Rectal smooth muscle tissue (tissue), 1 donor: ENCODE data around the gene MORN3.
"Not testable (repeated sequence)": the region's sequence is repeated elsewhere in the genome, so short reads cannot be mapped to it uniquely, and the experiment has no call there.

Experiments
- H3K27ac ChIP-seq: one replicate; pipeline ENCODE4 v1.7.0; 2013; ENCODE audit warnings: low read depth, low read length, inconsistent platforms
- H3K27me3 ChIP-seq: one replicate; pipeline ENCODE4 v1.7.0; 2013; ENCODE audit warnings: low read length; ENCODE audit not compliant: control insufficient read depth, insufficient read depth
- H3K36me3 ChIP-seq: one replicate; pipeline ENCODE4 v1.7.0; 2013; ENCODE audit warnings: low read length; ENCODE audit not compliant: control insufficient read depth, insufficient read depth
- H3K4me1 ChIP-seq: one replicate; pipeline ENCODE4 v1.7.0; 2013; ENCODE audit warnings: low read length; ENCODE audit not compliant: control insufficient read depth, insufficient read depth
- H3K4me3 ChIP-seq: one replicate; pipeline ENCODE4 v1.7.0; 2013; ENCODE audit warnings: low read length
- H3K9ac ChIP-seq: one replicate; pipeline ENCODE4 v1.7.0; 2013; ENCODE audit warnings: low read length

The MORN3 gene

GRCh38 chr12:121678716-121679300 lies 9.4 kb upstream of the MORN3 start:
- H3K4me3 ChIP-seq, result no peak overlapping the region
- H3K27me3 ChIP-seq, result no peaks in the 10 kb centered on the region
- no peaks in the 10 kb centered on the region for H3K4me1 ChIP-seq
- H3K27ac ChIP-seq, result no peak overlapping the region
- no peaks in the 10 kb centered on the region for H3K36me3 ChIP-seq
- no peak overlapping the region for H3K9ac ChIP-seq

GRCh38 chr12:121678305-121678704 lies 8.9 kb upstream of the MORN3 start:
- Histone ChIP-seq H3K4me1 (no peaks in the 10 kb centered on the region), H3K27me3 (no peaks in the 10 kb centered on the region), H3K9ac (no peak overlapping the region), H3K4me3 (no peak overlapping the region), H3K36me3 (no peaks in the 10 kb centered on the region), H3K27ac (no peak overlapping the region)

- peaks cover 2% of the 10 kb centered on the region for H3K4me1 ChIP-seq
- H3K4me3 ChIP-seq, result no peak overlapping the region
- no peak overlapping the region for H3K9ac ChIP-seq
- no peak overlapping the region for H3K27ac ChIP-seq
- no peaks in the 10 kb centered on the region for H3K36me3 ChIP-seq
- no peaks in the 10 kb centered on the region for H3K27me3 ChIP-seq
Observed at GRCh38 chr12:121676190-121676589, 6.7 kb upstream of the MORN3 start.

DNA sequence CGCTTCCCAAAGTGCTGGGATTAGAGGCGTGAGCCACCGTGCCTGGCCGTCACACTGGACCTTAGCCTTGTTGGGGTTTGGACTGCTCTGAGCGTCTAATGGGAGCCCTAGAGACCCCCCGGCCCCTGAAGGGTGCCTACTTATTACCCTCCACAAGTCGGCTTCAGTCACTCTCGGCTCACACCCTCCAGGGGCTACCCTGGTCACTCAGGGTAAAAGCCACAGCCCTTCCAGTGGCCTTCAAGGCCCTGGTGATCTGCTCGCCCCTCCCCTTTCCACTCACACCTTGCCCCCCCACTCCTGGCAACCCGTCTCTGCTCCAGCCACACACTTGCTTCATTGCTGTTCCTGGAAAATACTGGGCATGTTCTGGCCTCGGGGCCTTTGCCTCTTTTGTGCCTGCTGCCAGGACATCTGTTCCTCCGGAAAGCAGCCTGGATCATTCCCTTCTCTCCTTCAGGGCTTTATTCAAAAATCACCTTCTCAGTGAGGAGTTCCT lies 3.6 kb upstream of the MORN3 start:
- no peak overlapping the region for H3K9ac ChIP-seq
- H3K27me3 ChIP-seq, result no peaks in the 10 kb centered on the region
- H3K27ac ChIP-seq, result peak overlapping the region; percentile 54
- H3K36me3 ChIP-seq, result no peaks in the 10 kb centered on the region
- H3K4me1 ChIP-seq, result peaks cover 2% of the 10 kb centered on the region
- peak overlapping the region; percentile 61 for H3K4me3 ChIP-seq

DNA sequence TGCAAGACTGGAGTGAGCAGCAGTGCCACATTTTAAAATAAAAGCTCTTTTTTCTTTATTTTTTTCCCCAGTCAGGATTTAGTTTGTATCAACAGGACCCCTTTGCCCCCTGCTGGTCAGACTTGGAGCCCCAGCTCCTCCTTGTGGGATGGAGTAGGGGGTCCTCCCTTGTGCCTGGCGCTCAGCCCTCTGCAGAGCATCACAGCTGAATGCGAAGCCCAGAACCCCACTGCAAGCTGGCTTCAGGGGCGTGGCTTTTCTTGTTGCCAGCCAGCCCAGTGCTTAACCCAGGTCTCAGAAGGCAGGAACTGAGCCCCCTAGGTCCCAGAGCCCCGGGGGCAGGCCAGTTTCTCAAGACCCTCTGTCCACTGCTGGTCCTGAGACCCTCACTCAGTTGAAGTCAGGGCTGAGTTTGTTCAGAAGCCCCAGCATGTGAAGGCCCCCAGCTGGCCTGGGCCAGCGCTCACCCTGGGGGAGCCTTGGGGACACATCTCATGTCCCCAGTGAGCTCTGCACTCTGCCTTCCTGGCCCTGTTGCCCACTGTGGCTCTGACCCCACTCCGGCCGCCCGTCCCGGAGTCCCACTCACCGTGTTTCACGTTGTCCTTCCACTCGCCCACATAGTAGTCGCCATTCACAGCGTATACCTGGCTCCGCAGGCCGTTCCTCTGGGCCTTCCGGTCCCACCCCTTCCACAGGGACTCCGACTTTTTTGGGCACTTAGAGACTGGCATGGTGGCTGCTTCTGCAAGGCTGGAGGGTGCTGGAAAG lies 519 bp downstream of the MORN3 start:
- Histone ChIP-seq H3K4me3 (no peak overlapping the region), H3K27ac (no peak overlapping the region), H3K36me3 (no peaks in the 10 kb centered on the region), H3K27me3 (no peaks in the 10 kb centered on the region), H3K9ac (no peak overlapping the region), H3K4me1 (peaks cover 2% of the 10 kb centered on the region)

DNA sequence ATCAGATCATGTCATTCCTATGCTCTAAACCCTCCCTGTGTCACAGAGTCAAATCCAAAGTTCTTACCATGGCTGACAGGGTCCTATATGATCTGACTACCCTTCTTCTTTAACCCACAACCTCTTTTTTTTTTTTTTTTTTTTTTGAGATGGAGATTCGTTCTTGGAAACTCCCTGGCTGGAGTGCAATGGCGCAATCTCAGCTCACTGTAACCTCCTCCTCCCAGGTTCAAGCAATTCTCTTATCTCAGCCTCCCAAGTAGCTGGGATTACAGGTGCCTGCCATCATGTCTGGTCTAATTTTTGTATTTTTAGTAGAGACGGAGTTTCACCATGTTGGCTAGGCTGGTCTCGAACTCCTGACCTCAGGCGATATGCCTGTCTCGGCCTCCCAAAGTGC lies 2.6 kb downstream of the MORN3 start:
- H3K9ac ChIP-seq, H3K36me3 ChIP-seq, H3K27ac ChIP-seq, H3K4me1 ChIP-seq, H3K27me3 ChIP-seq, H3K4me3 ChIP-seq: not testable (repeated sequence)

GRCh38 chr12:121663610-121663929 lies 5.9 kb downstream of the MORN3 start:
- Histone ChIP-seq H3K9ac (no peak overlapping the region), H3K27ac (no peak overlapping the region), H3K27me3 (no peaks in the 10 kb centered on the region), H3K4me1 (no peaks in the 10 kb centered on the region), H3K36me3 (no peaks in the 10 kb centered on the region), H3K4me3 (no peak overlapping the region)

GRCh38 chr12:121661353-121662105 lies 7.9 kb downstream of the MORN3 start:
- not testable (repeated sequence) for H3K36me3 ChIP-seq, H3K27me3 ChIP-seq, H3K9ac ChIP-seq, H3K4me3 ChIP-seq, H3K4me1 ChIP-seq, H3K27ac ChIP-seq

GRCh38 chr12:121657305-121658008 lies 12.0 kb downstream of the MORN3 start:
- Histone ChIP-seq H3K36me3 (no peaks in the 10 kb centered on the region), H3K4me3 (no peak overlapping the region), H3K4me1 (no peaks in the 10 kb centered on the region), H3K27ac (no peak overlapping the region), H3K27me3 (no peaks in the 10 kb centered on the region), H3K9ac (no peak overlapping the region)

- Histone ChIP-seq H3K36me3 (no peaks in the 10 kb centered on the region), H3K4me1 (no peaks in the 10 kb centered on the region), H3K9ac (no peak overlapping the region), H3K27me3 (no peaks in the 10 kb centered on the region), H3K27ac (no peak overlapping the region), H3K4me3 (no peak overlapping the region)
Observed at GRCh38 chr12:121656122-121656521, 13.3 kb downstream of the MORN3 start.

DNA sequence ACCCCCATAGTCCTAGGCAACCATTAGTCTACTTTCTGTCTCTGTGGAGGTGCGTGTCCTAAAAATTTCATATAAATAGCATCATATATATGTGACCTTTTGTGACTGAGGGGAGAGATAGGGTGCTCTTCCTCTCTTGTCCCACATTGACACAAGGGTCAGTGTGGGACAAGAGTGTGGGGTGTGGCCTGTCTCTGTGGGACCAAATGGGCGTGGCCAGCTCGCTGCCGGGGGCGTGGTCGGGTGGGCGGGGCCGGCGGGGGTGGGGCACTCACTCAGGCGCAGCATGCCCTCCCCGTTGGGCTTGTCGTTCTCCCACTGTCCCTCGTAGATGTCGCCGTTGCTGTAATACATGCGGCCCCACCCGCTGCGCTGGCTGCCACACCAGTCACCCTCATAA lies 15.5 kb downstream of the MORN3 start:
- Histone ChIP-seq H3K4me3 (no peak overlapping the region), H3K27me3 (no peaks in the 10 kb centered on the region), H3K9ac (no peak overlapping the region), H3K4me1 (no peaks in the 10 kb centered on the region), H3K27ac (no peak overlapping the region), H3K36me3 (no peaks in the 10 kb centered on the region)

DNA sequence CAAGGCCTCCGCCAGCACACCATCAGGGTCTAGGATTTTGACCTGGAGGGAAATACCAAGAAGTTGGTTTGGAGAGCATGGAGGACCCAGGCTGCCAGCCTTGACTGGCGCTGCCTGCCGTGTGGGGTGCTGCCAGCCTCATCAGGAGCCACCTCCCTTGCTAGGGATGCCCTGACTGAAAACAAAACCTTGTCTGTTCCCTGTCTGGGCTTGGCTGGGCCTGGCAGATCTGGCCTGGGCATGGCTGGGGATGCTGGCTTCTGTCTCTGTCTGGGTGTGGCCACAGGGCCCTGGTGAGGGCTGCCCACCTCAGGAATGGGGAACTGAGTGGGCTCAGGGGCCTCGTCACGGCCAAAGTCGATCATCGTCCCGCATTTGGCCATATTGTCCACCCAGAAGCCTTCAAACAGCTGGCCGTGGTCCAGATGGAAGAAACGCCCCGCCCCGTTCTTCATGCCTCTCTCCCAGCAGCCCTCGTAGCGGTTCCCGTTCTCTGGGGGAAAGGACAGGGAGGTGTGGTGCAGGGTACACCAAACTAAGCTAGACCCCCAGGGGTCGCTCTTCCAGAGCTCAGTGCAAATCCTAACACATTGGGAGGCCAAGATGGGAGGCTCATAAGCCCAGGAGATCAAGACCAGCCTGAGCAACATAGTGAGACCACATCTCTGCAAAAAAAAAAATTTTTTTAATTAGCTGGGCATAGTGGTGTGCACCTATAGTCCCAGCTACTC lies 16.5 kb downstream of the MORN3 start:
- Histone ChIP-seq H3K4me3 (no peak overlapping the region), H3K4me1 (no peaks in the 10 kb centered on the region), H3K9ac (no peak overlapping the region), H3K27ac (no peak overlapping the region), H3K27me3 (no peaks in the 10 kb centered on the region), H3K36me3 (no peaks in the 10 kb centered on the region)
